WTC11 (cell line): ENCODE results near the gene LAPTM5. TPM values are rescaled to one million over a fixed set of nuclear protein-coding genes. Genes with fewer than 3 reads are reported as not detected.
A peak's percentile ranks its signal among the peaks of the same experiment; 100 is the strongest.

Experiments
- ATAC-seq: fragments of 200-7000 bp; cut with Tn5 transposase; 2 replicates; pipeline ENCODE4 v1.10.0; 2021; ENCODE audit warnings: mild to moderate bottlenecking, moderate library complexity
- CTCF ChIA-PET: fragments of 300-600 bp; sonication (Branson Sonifier 250); formaldehyde crosslinking; loops from one replicate; lab custom pipeline; 2021; ENCODE audit warnings: antibody characterized with exemption; lab: Charles Lee
- POLR2A ChIA-PET: fragments of 350-600 bp; sonication (Branson Sonifier 250); formaldehyde crosslinking; loops from one replicate; lab custom pipeline; 2021; ENCODE audit warnings: antibody characterized with exemption; lab: Charles Lee
- DNase-seq: peaks from one replicate; pipeline ENCODE4 v3.0.0; 2021; ENCODE audit warnings: low spot score
- H3K27ac Mint-ChIP-seq: 2 replicates; pipeline ENCODE4 v1.8.0; 2021; ENCODE audit warnings: mixed read lengths
- H3K27me3 Mint-ChIP-seq: 2 replicates; pipeline ENCODE4 v1.8.0; 2021; ENCODE audit warnings: low read depth, mild to moderate bottlenecking, moderate library complexity, mixed read lengths
- H3K36me3 Mint-ChIP-seq: 2 replicates; pipeline ENCODE4 v1.8.0; 2021; ENCODE audit warnings: mixed read lengths
- H3K4me1 Mint-ChIP-seq: 2 replicates; pipeline ENCODE4 v1.8.0; 2022; ENCODE audit warnings: mixed read lengths
- H3K4me3 Mint-ChIP-seq: 2 replicates; pipeline ENCODE4 v1.8.0; 2021; ENCODE audit warnings: mild to moderate bottlenecking, moderate library complexity, mixed read lengths
- H3K9me3 Mint-ChIP-seq: 2 replicates; pipeline ENCODE4 v1.8.0; 2021; ENCODE audit warnings: mixed read lengths
- AR ChIP-seq: fragments of 250-450 bp; sonication (Bioruptor Pico); IDR thresholded peaks from 2 replicates; pipeline ENCODE4 v1.9.0; 2021; ENCODE audit warnings: mild to moderate bottlenecking
- E2F1 ChIP-seq: sonication (generic); formaldehyde crosslinking; IDR thresholded peaks from 2 replicates; pipeline ENCODE4 v1.8.0; 2022; ENCODE audit warnings: mild to moderate bottlenecking, missing genetic modification reagents
- E2F4 ChIP-seq: sonication (generic); formaldehyde crosslinking; IDR thresholded peaks from 2 replicates; pipeline ENCODE4 v1.8.1; 2022; ENCODE audit warnings: low read depth, mild to moderate bottlenecking, moderate library complexity, missing genetic modification reagents, borderline replicate concordance
- ERG ChIP-seq: fragments of 250-450 bp; sonication (Bioruptor Pico); IDR thresholded peaks from 2 replicates; pipeline ENCODE4 v1.8.0; 2021; ENCODE audit warnings: mild to moderate bottlenecking
- FOXJ3 ChIP-seq: sonication (generic); formaldehyde crosslinking; IDR thresholded peaks from 2 replicates; pipeline ENCODE4 v1.9.0; 2021; ENCODE audit warnings: missing genetic modification reagents, mild to moderate bottlenecking, borderline replicate concordance
- GRHL2 ChIP-seq: fragments of 250-450 bp; sonication (Bioruptor Pico); IDR thresholded peaks from 2 replicates; pipeline ENCODE4 v1.8.0; 2022; ENCODE audit warnings: mild to moderate bottlenecking, moderate library complexity; ENCODE audit not compliant: insufficient replicate concordance, severe bottlenecking
- GTF2I ChIP-seq: fragments of 250-450 bp; sonication (Bioruptor Pico); conservative IDR thresholded peaks from 2 replicates; pipeline ENCODE4 v1.4.0; 2021; ENCODE audit warnings: mild to moderate bottlenecking
- HMGA2 ChIP-seq: fragments of 250-450 bp; sonication (Bioruptor Pico); IDR thresholded peaks from 2 replicates; pipeline ENCODE4 v1.4.0; 2021; ENCODE audit warnings: mild to moderate bottlenecking, moderate library complexity
- IRF1 ChIP-seq: sonication (generic); formaldehyde crosslinking; IDR thresholded peaks from 2 replicates; pipeline ENCODE4 v1.8.0; 2023; ENCODE audit warnings: missing genetic modification reagents
- IRF2 ChIP-seq: sonication (generic); formaldehyde crosslinking; IDR thresholded peaks from 2 replicates; pipeline ENCODE4 v1.8.0; 2022; ENCODE audit warnings: low read depth, missing genetic modification reagents, borderline replicate concordance
- MAX ChIP-seq: sonication (generic); formaldehyde crosslinking; IDR thresholded peaks from 2 replicates; pipeline ENCODE4 v1.8.0; 2022; ENCODE audit warnings: mild to moderate bottlenecking, missing genetic modification reagents
- MXD4 ChIP-seq: fragments of 250-450 bp; sonication (Bioruptor Pico); IDR thresholded peaks from 2 replicates; pipeline ENCODE4 v1.8.0; 2021; ENCODE audit warnings: mild to moderate bottlenecking, moderate library complexity, borderline replicate concordance
- NFATC4 ChIP-seq: fragments of 250-450 bp; sonication (Bioruptor Pico); IDR thresholded peaks from 2 replicates; pipeline ENCODE4 v1.9.0; 2021; ENCODE audit warnings: mild to moderate bottlenecking
- PRRX2 ChIP-seq: fragments of 250-450 bp; sonication (Bioruptor Pico); IDR thresholded peaks from 2 replicates; pipeline ENCODE4 v1.8.0; 2021; ENCODE audit warnings: mild to moderate bottlenecking
- SMAD3 ChIP-seq: sonication (generic); formaldehyde crosslinking; IDR thresholded peaks from 2 replicates; pipeline ENCODE4 v1.8.0; 2022; ENCODE audit warnings: missing genetic modification reagents, mild to moderate bottlenecking, borderline replicate concordance
- SOX15 ChIP-seq: fragments of 250-450 bp; sonication (Bioruptor Pico); IDR thresholded peaks from 2 replicates; pipeline ENCODE4 v1.9.0; 2021; ENCODE audit warnings: mild to moderate bottlenecking
- TEAD4 ChIP-seq: sonication (generic); formaldehyde crosslinking; IDR thresholded peaks from 2 replicates; pipeline ENCODE4 v1.8.0; 2022; ENCODE audit warnings: mild to moderate bottlenecking, missing genetic modification reagents
- TP53 ChIP-seq: sonication (generic); formaldehyde crosslinking; IDR thresholded peaks from 2 replicates; pipeline ENCODE4 v1.8.1; 2023; ENCODE audit warnings: mild to moderate bottlenecking, missing genetic modification reagents
- ZNF281 ChIP-seq: sonication (generic); formaldehyde crosslinking; IDR thresholded peaks from 2 replicates; pipeline ENCODE4 v1.8.0; 2023; ENCODE audit warnings: mild to moderate bottlenecking, missing genetic modification reagents
- ZNF317 ChIP-seq: sonication (generic); formaldehyde crosslinking; IDR thresholded peaks from 2 replicates; pipeline ENCODE4 v1.8.1; 2023; ENCODE audit warnings: low read depth, mild to moderate bottlenecking, moderate library complexity, missing genetic modification reagents, borderline replicate concordance
- ZNF396 ChIP-seq: fragments of 250-450 bp; sonication (Bioruptor Pico); IDR thresholded peaks from 2 replicates; pipeline ENCODE4 v1.8.0; 2021; ENCODE audit warnings: mild to moderate bottlenecking, moderate library complexity, borderline replicate concordance
- total RNA-seq: library from RNA; stranded (reverse); gene quantifications from 3 replicates; pipeline ENCODE4 v1.2.3, GENCODE V29; 2021
- TF ChIP-seq, protein P1 (sequence below): fragments of 200-600 bp; IDR thresholded peaks from 2 replicates; pipeline ENCODE4 v1.8.0; 2022; ENCODE audit warnings: antibody characterized with exemption

Gene LAPTM5
- total RNA-seq, 1 experiment from 2014 or later, result 1.3 TPM

DNA sequence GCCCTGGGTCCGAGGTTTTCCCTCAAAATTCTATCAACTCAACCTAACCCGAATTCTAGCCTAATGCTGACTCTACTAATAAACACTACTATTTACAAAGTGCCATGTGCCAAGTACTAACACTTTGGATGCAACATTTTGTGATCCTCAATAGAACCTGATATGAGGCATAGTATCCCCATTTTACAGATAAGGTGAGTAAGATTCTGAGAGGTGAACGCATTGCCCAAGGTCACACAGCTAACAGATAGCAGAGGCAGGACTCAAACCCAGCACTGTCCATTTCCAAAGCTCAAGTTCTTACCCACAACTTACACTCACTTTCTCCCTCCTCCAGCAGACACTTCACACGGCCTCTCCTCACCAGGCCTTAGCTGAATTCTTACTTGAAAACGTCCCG is 46.0 kb upstream of the LAPTM5 start:
- no peak overlapping the region for H3K4me3 Mint-ChIP-seq
- peaks cover 7% of the 10 kb centered on the region for H3K27me3 Mint-ChIP-seq
- ChIA-PET CTCF (interaction anchor here (0.7 to 13.6 kb wide), 15 partner anchors 15 to 966 kb away, joined by 3 to 606 read pairs (median 13); partner anchors contain the start of gene SDC3), POLR2A (interaction anchor here (1.3 kb wide), 1 partner anchor 108 kb away, joined by 4 read pairs; no protein-coding TSS in a partner anchor)
- no peak for DNase-seq
- no peaks in the 10 kb centered on the region for H3K36me3 Mint-ChIP-seq
- H3K9me3 Mint-ChIP-seq, result no peaks in the 10 kb centered on the region
- TF ChIP-seq TP53, result no peak
- no peak for TF ChIP-seq ERG (CRISPR knock-in tag)
- no peak for TF ChIP-seq E2F1 (CRISPR knock-in tag)
- TF ChIP-seq AR (CRISPR knock-in tag), result no peak
- no peak for TF ChIP-seq NFATC4
- no peak for TF ChIP-seq E2F4 (CRISPR knock-in tag)
- TF ChIP-seq TEAD4 (CRISPR knock-in tag), result no peak
- TF ChIP-seq MXD4 (CRISPR knock-in tag), result no peak
- no peak for TF ChIP-seq SOX15 (CRISPR knock-in tag)
- ATAC-seq, result no peak
- H3K4me1 Mint-ChIP-seq, result peaks cover 44% of the 10 kb centered on the region
- no peak overlapping the region for H3K27ac Mint-ChIP-seq

GRCh38 chr1:30801771-30802198 is 44.2 kb upstream of the LAPTM5 start:
- no peaks in the 10 kb centered on the region for H3K36me3 Mint-ChIP-seq
- peaks cover 7% of the 10 kb centered on the region for H3K27me3 Mint-ChIP-seq
- H3K4me3 Mint-ChIP-seq, result peak overlapping the region; percentile 54
- ChIA-PET CTCF (interaction anchor here (0.5 to 13.6 kb wide), 53 partner anchors 8 to 572 kb away, joined by 3 to 606 read pairs (median 8); partner anchors contain the start of genes MATN1 and SDC3), POLR2A (interaction anchor here (0.7 to 1.4 kb wide), 2 partner anchors 9 to 22 kb away, joined by 3 read pairs; no protein-coding TSS in a partner anchor)
- ATAC-seq (peak; percentile 62), DNase-seq (peak; percentile 97)
- peaks cover 34% of the 10 kb centered on the region for H3K4me1 Mint-ChIP-seq
- no peak overlapping the region; the same call in 1 of the 2 replicates for H3K27ac Mint-ChIP-seq
- no peaks in the 10 kb centered on the region for H3K9me3 Mint-ChIP-seq
- TF ChIP-seq ZNF396 (CRISPR knock-in tag) (no peak), FOXJ3 (CRISPR knock-in tag) (no peak), GTF2I (no peak), IRF2 (no peak), TEAD4 (CRISPR knock-in tag) (no peak), PRRX2 (CRISPR knock-in tag) (no peak), GRHL2 (CRISPR knock-in tag) (no peak), ZNF281 (CRISPR knock-in tag) (0 out of 2 replicates have a peak, but pooled peaks have one; percentile 23), SMAD3 (CRISPR knock-in tag) (no peak), IRF1 (CRISPR knock-in tag) (no peak), MAX (CRISPR knock-in tag) (no peak), ZNF317 (CRISPR knock-in tag) (peak; percentile 100), HMGA2 (CRISPR knock-in tag) (no peak)
- TF ChIP-seq, protein P1, sequence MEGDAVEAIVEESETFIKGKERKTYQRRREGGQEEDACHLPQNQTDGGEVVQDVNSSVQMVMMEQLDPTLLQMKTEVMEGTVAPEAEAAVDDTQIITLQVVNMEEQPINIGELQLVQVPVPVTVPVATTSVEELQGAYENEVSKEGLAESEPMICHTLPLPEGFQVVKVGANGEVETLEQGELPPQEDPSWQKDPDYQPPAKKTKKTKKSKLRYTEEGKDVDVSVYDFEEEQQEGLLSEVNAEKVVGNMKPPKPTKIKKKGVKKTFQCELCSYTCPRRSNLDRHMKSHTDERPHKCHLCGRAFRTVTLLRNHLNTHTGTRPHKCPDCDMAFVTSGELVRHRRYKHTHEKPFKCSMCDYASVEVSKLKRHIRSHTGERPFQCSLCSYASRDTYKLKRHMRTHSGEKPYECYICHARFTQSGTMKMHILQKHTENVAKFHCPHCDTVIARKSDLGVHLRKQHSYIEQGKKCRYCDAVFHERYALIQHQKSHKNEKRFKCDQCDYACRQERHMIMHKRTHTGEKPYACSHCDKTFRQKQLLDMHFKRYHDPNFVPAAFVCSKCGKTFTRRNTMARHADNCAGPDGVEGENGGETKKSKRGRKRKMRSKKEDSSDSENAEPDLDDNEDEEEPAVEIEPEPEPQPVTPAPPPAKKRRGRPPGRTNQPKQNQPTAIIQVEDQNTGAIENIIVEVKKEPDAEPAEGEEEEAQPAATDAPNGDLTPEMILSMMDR, result peak; percentile 92
